ENCODE results near the gene HSPB2.

Gene HSPB2

DNA sequence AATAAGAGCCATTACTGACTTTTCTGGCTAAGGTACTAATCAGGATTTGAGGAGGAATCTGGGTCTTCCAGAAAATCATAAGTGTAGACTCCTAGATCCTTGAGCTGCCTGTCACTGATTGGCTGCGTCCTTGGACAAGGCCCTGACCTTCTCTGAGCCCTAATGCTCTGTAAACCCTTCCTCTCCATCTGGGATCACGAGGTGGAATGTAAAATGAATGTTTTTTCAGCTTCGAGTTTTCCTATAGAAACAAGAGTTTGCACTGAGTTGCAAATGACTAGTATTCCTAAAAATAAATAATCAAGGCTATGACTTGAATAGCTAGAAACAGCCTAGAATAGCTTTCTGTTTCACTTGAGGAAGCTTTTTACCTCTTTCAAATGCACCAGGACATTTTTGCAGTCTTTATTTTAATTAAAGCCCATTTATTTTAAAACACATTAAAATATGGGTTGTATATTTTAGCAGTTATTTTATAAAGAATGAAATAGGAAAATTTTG is 23.6 kb downstream of the HSPB2 start:
- Histone ChIP-seq H3K4me3 (ENCODE audit: low read depth in 1 of 2, low read length in 2 of 2) (peak overlapping the region in 1 of 2 donors; percentile 85), H3K9ac (ENCODE audit: low read depth in 1 of 2, low read length in 2 of 2) (no peak overlapping the region), H3K27me3 (ENCODE audit: control insufficient read depth in 1 of 2, insufficient read depth in 2 of 2, low read length in 2 of 2) (no peaks in the 10 kb centered on the region), H3K36me3 (ENCODE audit: control insufficient read depth in 1 of 2, insufficient read depth in 2 of 2, low read length in 2 of 2) (no peaks in the 10 kb centered on the region), H3K9me3 (ENCODE audit: control insufficient read depth in 1 of 2, low read length in 2 of 2) (no peaks in the 10 kb centered on the region), H3K27ac (ENCODE audit: low read depth, low read length) (peak overlapping the region; percentile 26), H3K4me1 (ENCODE audit: control insufficient read depth in 1 of 2, insufficient read depth in 2 of 2, low read length in 2 of 2) (peaks cover 12 to 23% of the 10 kb centered on the region in 2 donors)

DNA sequence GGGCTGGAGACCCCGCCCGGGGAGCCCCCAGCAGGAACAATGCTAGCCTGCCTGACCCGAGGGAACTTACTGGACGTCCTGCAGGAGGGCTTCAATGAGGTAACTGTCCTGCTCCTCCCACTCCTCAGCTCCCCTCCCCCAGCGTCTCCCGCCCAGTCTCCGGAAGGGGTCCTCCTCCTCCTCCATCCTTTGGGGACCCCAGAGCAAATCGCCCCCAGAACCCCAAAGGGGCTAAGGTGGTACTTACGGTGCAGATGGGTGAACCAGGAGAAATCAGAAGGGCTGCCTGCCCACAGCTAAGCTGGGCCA is 24.9 kb downstream of the HSPB2 start:
- no peak overlapping the region for H3K27ac ChIP-seq (ENCODE audit: low read depth, low read length)
- H3K4me3 ChIP-seq (ENCODE audit: low read depth in 1 of 2, low read length in 2 of 2), result peak overlapping the region; percentile 85 to 90
- H3K9ac ChIP-seq (ENCODE audit: low read depth in 1 of 2, low read length in 2 of 2), result peak overlapping the region; percentile 52 to 69
- no peaks in the 10 kb centered on the region for H3K36me3 ChIP-seq (ENCODE audit: control insufficient read depth in 1 of 2, insufficient read depth in 2 of 2, low read length in 2 of 2)
- H3K4me1 ChIP-seq (ENCODE audit: control insufficient read depth in 1 of 2, insufficient read depth in 2 of 2, low read length in 2 of 2), result peaks cover 12 to 26% of the 10 kb centered on the region in 2 donors
- H3K27me3 ChIP-seq (ENCODE audit: control insufficient read depth in 1 of 2, insufficient read depth in 2 of 2, low read length in 2 of 2), result no peaks in the 10 kb centered on the region
- H3K9me3 ChIP-seq (ENCODE audit: control insufficient read depth in 1 of 2, low read length in 2 of 2), result no peaks in the 10 kb centered on the region

DNA sequence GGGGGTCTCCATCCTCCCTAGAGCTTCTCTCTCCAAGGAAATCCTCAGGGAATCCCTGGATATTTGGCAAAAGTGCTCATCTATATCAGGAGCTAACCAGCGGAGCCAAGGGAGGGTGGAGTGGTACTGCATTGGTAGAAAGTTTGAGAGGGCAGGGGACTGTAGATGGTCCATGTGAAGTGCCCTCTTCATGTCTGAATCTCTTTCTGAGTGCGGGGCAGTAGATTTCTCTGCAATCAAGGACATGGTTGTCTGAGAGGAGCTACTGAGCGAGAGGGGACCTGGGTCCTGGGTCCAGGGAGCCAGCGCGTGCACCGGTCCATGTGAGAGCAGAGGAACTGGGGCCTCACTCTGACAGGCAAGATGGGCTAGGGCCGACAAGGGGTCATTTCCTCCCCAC is 25.3 kb downstream of the HSPB2 start:
- no peaks in the 10 kb centered on the region for H3K36me3 ChIP-seq (ENCODE audit: control insufficient read depth in 1 of 2, insufficient read depth in 2 of 2, low read length in 2 of 2)
- H3K4me3 ChIP-seq (ENCODE audit: low read depth in 1 of 2, low read length in 2 of 2), result peak overlapping the region; percentile 85 to 90
- H3K27me3 ChIP-seq (ENCODE audit: control insufficient read depth in 1 of 2, insufficient read depth in 2 of 2, low read length in 2 of 2), result no peaks in the 10 kb centered on the region
- peak overlapping the region in 1 of 2 donors; percentile 69 for H3K9ac ChIP-seq (ENCODE audit: low read depth in 1 of 2, low read length in 2 of 2)
- peaks cover 12 to 26% of the 10 kb centered on the region in 2 donors for H3K4me1 ChIP-seq (ENCODE audit: control insufficient read depth in 1 of 2, insufficient read depth in 2 of 2, low read length in 2 of 2)
- no peaks in the 10 kb centered on the region for H3K9me3 ChIP-seq (ENCODE audit: control insufficient read depth in 1 of 2, low read length in 2 of 2)
- H3K27ac ChIP-seq (ENCODE audit: low read depth, low read length), result no peak overlapping the region

DNA sequence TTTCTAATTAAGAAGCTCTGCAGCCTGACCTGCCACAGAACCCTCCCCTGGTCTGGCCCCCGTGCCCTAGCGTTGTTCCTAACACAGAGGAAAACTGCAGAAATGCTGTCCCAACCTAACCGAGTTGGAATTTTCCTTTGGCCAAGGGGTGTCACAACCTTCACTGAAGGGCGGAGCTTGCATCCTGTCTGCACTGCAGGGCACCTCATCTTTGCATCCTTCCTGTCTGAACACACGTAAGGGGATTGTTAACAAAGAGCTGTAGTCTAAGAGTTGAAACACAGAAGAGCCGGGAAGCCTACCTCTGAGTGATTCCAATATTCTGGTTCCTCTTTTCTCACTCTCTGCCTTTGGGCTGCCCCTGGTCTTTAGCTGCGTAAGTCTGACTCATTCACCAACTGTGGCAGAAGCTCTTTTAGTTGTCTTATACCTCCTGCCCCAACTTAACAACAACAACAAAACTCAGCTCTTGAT is 26.2 kb downstream of the HSPB2 start:
- Histone ChIP-seq H3K36me3 (ENCODE audit: control insufficient read depth in 1 of 2, insufficient read depth in 2 of 2, low read length in 2 of 2) (no peaks in the 10 kb centered on the region), H3K4me1 (ENCODE audit: control insufficient read depth in 1 of 2, insufficient read depth in 2 of 2, low read length in 2 of 2) (peaks cover 12 to 26% of the 10 kb centered on the region in 2 donors), H3K4me3 (ENCODE audit: low read depth in 1 of 2, low read length in 2 of 2) (peak overlapping the region in 1 of 2 donors; percentile 9), H3K9me3 (ENCODE audit: control insufficient read depth in 1 of 2, low read length in 2 of 2) (no peaks in the 10 kb centered on the region), H3K27me3 (ENCODE audit: control insufficient read depth in 1 of 2, insufficient read depth in 2 of 2, low read length in 2 of 2) (no peaks in the 10 kb centered on the region), H3K27ac (ENCODE audit: low read depth, low read length) (peak overlapping the region; percentile 5), H3K9ac (ENCODE audit: low read depth in 1 of 2, low read length in 2 of 2) (no peak overlapping the region)

DNA sequence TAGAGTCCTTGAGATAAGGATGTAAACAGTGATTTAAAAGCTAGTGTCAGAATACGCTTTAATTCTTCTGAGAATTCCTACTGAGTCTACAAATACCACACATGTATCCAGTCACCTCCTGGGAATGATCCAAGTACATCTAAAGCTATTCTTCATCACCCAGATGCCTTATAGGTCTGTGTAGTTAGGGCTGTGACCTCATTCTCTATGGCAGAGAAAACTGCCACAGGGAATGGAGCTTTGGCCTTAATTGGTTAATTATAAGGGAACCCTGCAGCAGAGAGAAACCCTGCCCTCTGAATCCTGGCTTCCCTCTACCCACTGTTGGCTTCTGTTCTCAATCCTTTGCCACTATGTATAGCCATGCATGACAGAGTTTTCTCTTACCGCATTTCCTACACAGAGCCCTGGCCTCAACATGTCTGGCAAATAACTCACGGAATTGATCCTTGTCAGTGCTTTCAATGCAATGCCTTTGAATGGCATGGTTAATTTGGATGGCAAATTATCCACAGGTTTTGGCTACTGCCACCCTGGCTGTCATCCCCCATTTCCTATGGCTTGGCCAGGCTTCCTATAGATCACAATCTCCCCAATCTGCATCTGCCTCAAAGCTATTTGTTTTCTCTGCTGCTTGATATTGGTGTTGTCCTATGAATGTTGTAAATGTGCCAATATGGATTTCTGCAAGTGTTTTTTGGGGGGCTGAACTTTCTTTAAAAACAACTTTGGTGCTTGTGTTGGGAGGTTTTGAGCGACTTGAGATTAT is 27.5 kb downstream of the HSPB2 start:
- no peaks in the 10 kb centered on the region for H3K9me3 ChIP-seq (ENCODE audit: control insufficient read depth in 1 of 2, low read length in 2 of 2)
- H3K9ac ChIP-seq (ENCODE audit: low read depth in 1 of 2, low read length in 2 of 2), result no peak overlapping the region
- H3K27me3 ChIP-seq (ENCODE audit: control insufficient read depth in 1 of 2, insufficient read depth in 2 of 2, low read length in 2 of 2), result no peaks in the 10 kb centered on the region
- H3K4me1 ChIP-seq (ENCODE audit: control insufficient read depth in 1 of 2, insufficient read depth in 2 of 2, low read length in 2 of 2), result peaks cover 12 to 26% of the 10 kb centered on the region in 2 donors
- H3K4me3 ChIP-seq (ENCODE audit: low read depth in 1 of 2, low read length in 2 of 2), result no peak overlapping the region
- H3K36me3 ChIP-seq (ENCODE audit: control insufficient read depth in 1 of 2, insufficient read depth in 2 of 2, low read length in 2 of 2), result no peaks in the 10 kb centered on the region
- no peak overlapping the region for H3K27ac ChIP-seq (ENCODE audit: low read depth, low read length)

DNA sequence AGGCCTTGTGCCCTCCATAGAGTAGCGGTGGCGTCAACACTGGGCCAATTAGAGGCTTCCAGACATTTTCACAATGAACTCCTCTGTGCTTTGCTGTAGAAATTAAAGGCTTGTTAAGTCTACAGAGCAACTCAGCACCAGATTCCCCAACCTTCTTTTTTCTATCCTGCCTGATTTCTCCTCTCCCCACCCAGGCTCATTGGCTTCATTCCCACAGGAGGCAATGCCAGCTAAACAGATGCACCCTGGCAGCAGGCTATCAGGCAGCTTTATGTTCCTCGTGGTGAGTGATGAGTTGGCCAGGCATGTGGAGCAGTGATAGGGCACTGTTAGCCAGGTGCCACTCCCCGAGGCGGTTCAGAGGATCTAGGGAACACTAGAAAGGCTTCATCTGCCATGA is 29.4 kb downstream of the HSPB2 start:
- Histone ChIP-seq H3K27me3 (ENCODE audit: control insufficient read depth in 1 of 2, insufficient read depth in 2 of 2, low read length in 2 of 2) (no peaks in the 10 kb centered on the region), H3K9me3 (ENCODE audit: control insufficient read depth in 1 of 2, low read length in 2 of 2) (no peaks in the 10 kb centered on the region), H3K9ac (ENCODE audit: low read depth in 1 of 2, low read length in 2 of 2) (no peak overlapping the region), H3K36me3 (ENCODE audit: control insufficient read depth in 1 of 2, insufficient read depth in 2 of 2, low read length in 2 of 2) (no peaks in the 10 kb centered on the region), H3K4me3 (ENCODE audit: low read depth in 1 of 2, low read length in 2 of 2) (no peak overlapping the region), H3K27ac (ENCODE audit: low read depth, low read length) (no peak overlapping the region), H3K4me1 (ENCODE audit: control insufficient read depth in 1 of 2, insufficient read depth in 2 of 2, low read length in 2 of 2) (peaks cover 0 to 25% of the 10 kb centered on the region in 2 donors)

DNA sequence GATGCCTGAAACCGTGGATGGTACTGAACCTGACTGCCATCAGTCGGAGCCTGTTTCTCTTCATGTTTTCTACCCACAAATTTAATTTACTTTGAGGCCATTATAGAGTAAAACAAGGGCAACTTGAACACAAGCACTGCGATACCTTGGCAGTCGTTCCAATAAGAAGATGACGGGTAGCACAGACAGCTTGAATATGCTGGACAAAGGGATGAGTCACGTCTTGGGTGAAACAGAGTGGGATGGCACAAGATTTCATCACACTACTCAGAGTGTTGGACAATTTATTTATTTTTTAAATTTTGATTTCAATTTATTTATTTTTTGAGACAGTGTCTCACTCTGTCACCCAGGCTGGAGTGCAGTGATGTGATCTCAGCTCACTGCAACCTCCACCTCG is 30.3 kb downstream of the HSPB2 start:
- Histone ChIP-seq H3K4me1 (ENCODE audit: control insufficient read depth in 1 of 2, insufficient read depth in 2 of 2, low read length in 2 of 2) (peaks cover 0 to 22% of the 10 kb centered on the region in 2 donors), H3K4me3 (ENCODE audit: low read depth in 1 of 2, low read length in 2 of 2) (no peak overlapping the region), H3K9me3 (ENCODE audit: control insufficient read depth in 1 of 2, low read length in 2 of 2) (no peaks in the 10 kb centered on the region), H3K27me3 (ENCODE audit: control insufficient read depth in 1 of 2, insufficient read depth in 2 of 2, low read length in 2 of 2) (no peaks in the 10 kb centered on the region), H3K36me3 (ENCODE audit: control insufficient read depth in 1 of 2, insufficient read depth in 2 of 2, low read length in 2 of 2) (no peaks in the 10 kb centered on the region), H3K9ac (ENCODE audit: low read depth in 1 of 2, low read length in 2 of 2) (no peak overlapping the region), H3K27ac (ENCODE audit: low read depth, low read length) (no peak overlapping the region)

DNA sequence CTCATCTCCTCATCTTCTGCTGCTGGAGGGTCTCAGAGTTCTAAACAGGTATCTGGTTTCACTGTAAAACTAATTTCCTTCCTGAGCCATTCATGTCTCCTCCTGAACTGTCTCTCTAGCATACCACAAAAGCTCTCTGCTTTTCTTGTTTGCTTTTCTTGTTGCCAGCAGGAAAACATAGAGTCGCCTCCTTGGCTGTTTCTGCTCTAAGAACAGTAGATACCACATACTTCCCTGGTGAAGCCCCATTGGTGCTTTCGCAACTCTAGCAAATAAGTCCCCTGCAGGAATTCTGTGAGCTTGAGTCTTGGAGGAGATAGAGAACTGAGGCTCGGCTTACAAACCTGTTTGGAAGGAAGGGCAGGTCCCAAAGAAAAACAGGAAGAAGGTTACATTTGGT is 31.6 kb downstream of the HSPB2 start:
- Histone ChIP-seq H3K36me3 (ENCODE audit: control insufficient read depth in 1 of 2, insufficient read depth in 2 of 2, low read length in 2 of 2) (no peaks in the 10 kb centered on the region), H3K27me3 (ENCODE audit: control insufficient read depth in 1 of 2, insufficient read depth in 2 of 2, low read length in 2 of 2) (no peaks in the 10 kb centered on the region), H3K4me1 (ENCODE audit: control insufficient read depth in 1 of 2, insufficient read depth in 2 of 2, low read length in 2 of 2) (peaks cover 0 to 10% of the 10 kb centered on the region in 2 donors), H3K9me3 (ENCODE audit: control insufficient read depth in 1 of 2, low read length in 2 of 2) (no peaks in the 10 kb centered on the region), H3K9ac (ENCODE audit: low read depth in 1 of 2, low read length in 2 of 2) (no peak overlapping the region), H3K4me3 (ENCODE audit: low read depth in 1 of 2, low read length in 2 of 2) (no peak overlapping the region), H3K27ac (ENCODE audit: low read depth, low read length) (no peak overlapping the region)

DNA sequence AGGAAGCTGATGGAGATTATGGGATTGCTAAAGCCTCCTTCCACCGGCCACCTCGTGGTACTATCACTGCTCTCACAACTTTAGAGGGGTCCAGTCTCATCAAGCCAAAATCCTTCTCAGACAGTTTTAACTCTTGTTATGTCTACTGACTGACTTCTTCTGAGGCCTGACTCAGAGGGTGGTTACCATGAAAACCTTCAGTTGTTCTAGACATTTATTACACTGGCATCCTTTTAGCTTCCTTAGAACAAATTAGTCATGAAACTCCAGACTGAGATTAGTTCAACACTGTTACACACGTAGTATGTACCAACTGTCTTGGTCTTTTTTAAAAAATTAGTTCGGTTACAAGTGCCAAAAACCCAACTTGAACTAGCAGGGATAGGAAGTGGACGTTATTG is 32.1 kb downstream of the HSPB2 start:
- H3K27ac ChIP-seq (ENCODE audit: low read depth, low read length), result no peak overlapping the region
- H3K4me3 ChIP-seq (ENCODE audit: low read depth in 1 of 2, low read length in 2 of 2), result no peak overlapping the region

DNA sequence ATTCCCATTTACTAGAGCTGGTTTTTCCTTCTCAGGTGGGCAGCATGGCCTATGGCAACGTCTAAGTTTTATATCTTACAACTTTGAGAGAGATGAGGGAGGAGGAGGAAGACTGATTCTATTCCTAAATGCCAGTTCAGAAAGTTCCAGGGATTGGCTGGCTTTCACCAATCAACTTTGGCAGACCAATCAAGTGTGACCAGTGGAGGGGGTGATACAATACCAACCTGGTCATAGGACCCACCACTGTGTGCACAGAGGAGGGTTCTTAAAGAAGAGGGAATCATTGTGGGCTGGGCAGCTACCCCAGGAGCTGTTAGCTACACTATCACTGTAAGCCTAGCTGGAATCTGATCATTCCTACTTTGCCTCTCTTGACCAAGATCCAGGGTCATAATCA is 32.7 kb downstream of the HSPB2 start:
- no peak overlapping the region for H3K27ac ChIP-seq (ENCODE audit: low read depth, low read length)
- H3K4me1 ChIP-seq (ENCODE audit: control insufficient read depth in 1 of 2, insufficient read depth in 2 of 2, low read length in 2 of 2), result peaks cover 0 to 9% of the 10 kb centered on the region in 2 donors

More for the DNA sequence above, 32.1 kb downstream of the HSPB2 start:
- peaks cover 0 to 9% of the 10 kb centered on the region in 2 donors for H3K4me1 ChIP-seq (ENCODE audit: control insufficient read depth in 1 of 2, insufficient read depth in 2 of 2, low read length in 2 of 2)
- no peaks in the 10 kb centered on the region for H3K27me3 ChIP-seq (ENCODE audit: control insufficient read depth in 1 of 2, insufficient read depth in 2 of 2, low read length in 2 of 2)
- no peaks in the 10 kb centered on the region for H3K36me3 ChIP-seq (ENCODE audit: control insufficient read depth in 1 of 2, insufficient read depth in 2 of 2, low read length in 2 of 2)
- H3K9ac ChIP-seq (ENCODE audit: low read depth in 1 of 2, low read length in 2 of 2), result no peak overlapping the region
- no peaks in the 10 kb centered on the region for H3K9me3 ChIP-seq (ENCODE audit: control insufficient read depth in 1 of 2, low read length in 2 of 2)

More for the DNA sequence above, 32.7 kb downstream of the HSPB2 start:
- Histone ChIP-seq H3K9ac (ENCODE audit: low read depth in 1 of 2, low read length in 2 of 2) (no peak overlapping the region), H3K27me3 (ENCODE audit: control insufficient read depth in 1 of 2, insufficient read depth in 2 of 2, low read length in 2 of 2) (no peaks in the 10 kb centered on the region), H3K4me3 (ENCODE audit: low read depth in 1 of 2, low read length in 2 of 2) (no peak overlapping the region), H3K9me3 (ENCODE audit: control insufficient read depth in 1 of 2, low read length in 2 of 2) (no peaks in the 10 kb centered on the region), H3K36me3 (ENCODE audit: control insufficient read depth in 1 of 2, insufficient read depth in 2 of 2, low read length in 2 of 2) (no peaks in the 10 kb centered on the region)

All from duodenal mucosa (tissue), 2 donors.